ENCODE results near the gene GMDS.
A peak's percentile ranks its signal among the peaks of the same experiment; 100 is the strongest.

The GMDS gene

DNA sequence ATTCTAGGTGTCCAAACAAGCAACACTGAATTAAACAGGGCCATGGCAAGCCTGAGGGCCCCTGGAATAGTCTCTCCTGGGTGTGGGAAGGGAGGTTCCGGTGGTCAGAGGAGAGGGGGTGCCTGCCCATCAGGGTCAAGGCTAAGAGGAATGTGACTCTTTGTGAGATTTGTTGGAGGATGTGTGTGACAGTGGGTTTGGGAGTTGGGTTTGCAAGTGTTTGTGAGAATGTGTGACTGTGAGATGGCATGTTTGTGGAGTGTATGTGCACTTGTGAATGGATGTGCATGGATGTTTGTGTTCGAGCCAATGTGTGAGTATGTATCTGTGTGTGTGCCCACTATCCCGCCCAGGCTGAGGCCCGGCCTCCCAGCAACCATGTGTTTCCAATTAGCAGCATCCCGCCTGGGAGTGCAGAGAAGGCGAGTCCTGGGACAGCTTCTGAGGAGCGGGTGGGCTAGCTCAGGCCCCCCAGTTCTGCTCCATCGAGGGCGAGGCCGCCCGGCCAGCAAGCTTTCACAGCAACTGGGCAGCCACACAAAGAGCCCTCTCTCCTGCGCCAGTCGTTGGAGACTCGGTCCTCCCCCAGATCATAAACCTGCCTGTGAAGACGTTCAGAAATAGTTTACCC, 623.1 kb downstream of the GMDS start:
- TF ChIP-seq, protein P1, sequence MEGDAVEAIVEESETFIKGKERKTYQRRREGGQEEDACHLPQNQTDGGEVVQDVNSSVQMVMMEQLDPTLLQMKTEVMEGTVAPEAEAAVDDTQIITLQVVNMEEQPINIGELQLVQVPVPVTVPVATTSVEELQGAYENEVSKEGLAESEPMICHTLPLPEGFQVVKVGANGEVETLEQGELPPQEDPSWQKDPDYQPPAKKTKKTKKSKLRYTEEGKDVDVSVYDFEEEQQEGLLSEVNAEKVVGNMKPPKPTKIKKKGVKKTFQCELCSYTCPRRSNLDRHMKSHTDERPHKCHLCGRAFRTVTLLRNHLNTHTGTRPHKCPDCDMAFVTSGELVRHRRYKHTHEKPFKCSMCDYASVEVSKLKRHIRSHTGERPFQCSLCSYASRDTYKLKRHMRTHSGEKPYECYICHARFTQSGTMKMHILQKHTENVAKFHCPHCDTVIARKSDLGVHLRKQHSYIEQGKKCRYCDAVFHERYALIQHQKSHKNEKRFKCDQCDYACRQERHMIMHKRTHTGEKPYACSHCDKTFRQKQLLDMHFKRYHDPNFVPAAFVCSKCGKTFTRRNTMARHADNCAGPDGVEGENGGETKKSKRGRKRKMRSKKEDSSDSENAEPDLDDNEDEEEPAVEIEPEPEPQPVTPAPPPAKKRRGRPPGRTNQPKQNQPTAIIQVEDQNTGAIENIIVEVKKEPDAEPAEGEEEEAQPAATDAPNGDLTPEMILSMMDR (IDR thresholded peaks at IDR 0.05), result no peak
- peak; percentile 67 to 83 for DNase-seq
- Histone ChIP-seq H3K9me3 (no peaks in the 10 kb centered on the region), H3K4me1 (peaks cover 0 to 58% (median 35%) of the 10 kb centered on the region in 4 donors), H3K27ac (peak overlapping the region; percentile 91 to 98), H3K27me3 (no peaks in the 10 kb centered on the region), H3K4me3 (peak overlapping the region; percentile 91 to 93), H3K36me3 (peaks cover 0 to 8% (median 0%) of the 10 kb centered on the region in 3 donors)
- intact Hi-C loops (cut with DNase I; ENCODE audit: low total_unique reads), result no loop called here

DNA sequence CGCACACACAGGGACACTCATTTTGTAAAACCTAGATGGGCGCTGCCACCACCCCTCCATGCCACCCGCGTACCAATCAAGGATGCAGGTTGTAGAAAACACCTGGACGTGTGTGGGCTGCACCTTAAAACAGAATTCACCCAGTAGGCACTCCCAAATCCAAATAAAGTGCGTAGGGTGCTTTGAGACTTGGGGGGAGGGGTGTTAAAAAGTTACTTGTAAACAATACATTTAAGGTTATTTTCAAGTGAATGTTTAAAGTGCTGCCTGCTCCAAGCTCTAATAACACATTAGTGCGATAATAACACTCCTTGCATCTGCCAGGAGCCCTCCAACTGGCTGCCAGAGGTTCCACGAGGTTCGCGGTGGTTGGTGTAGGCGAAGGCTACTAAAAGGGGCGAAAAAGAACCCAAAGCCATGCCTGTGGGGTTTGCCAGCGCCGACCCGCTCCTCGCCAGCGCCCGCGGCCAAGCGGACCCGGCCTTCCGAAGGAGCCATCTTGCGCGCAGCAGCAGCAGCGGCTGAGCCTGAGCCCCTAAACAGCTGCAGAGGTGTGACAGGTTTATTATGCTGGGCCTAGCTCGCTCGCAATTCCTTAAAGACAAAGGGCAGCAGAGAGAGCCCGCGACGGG, 624.2 kb downstream of the GMDS start:
- DNase-seq, result peak in 1 of 2 donors; percentile 65
- H3K27me3 ChIP-seq, result no peaks in the 10 kb centered on the region
- H3K27ac ChIP-seq, result peak overlapping the region; percentile 91 to 98

DNA sequence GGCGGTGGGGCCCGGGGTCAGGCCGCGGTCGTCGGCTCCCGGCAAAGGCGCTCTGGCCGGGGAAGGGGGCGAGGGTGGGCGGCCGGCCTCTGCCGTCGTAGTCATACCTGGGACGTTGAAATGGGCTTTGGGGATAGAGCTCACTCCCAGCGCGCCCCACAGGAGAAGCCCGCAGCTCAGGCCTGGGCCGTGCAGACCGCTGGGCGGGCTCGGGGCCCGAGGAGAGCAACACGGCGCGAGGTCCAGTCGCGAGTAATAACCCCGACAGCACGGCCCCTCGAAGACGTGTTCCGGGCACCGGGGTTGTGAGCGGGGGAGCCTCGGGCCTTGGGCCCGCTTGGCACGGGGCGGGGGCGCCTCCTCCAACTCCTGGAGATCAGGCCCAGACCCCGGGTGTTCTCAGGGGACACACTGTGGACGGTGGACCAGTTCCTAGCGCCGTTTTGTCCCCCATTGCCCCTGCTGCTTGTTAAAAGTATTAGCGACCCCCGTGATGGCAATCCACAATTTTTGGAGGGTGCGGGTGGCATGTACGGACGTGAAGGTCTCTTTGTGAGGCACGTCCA, 624.8 kb downstream of the GMDS start:
- Histone ChIP-seq H3K27me3 (no peaks in the 10 kb centered on the region), H3K4me1 (peaks cover 0 to 51% (median 27%) of the 10 kb centered on the region in 4 donors), H3K27ac (peak overlapping the region; percentile 91 to 98), H3K4me3 (peak overlapping the region; percentile 91 to 93), H3K36me3 (peaks cover 0 to 8% (median 0%) of the 10 kb centered on the region in 3 donors), H3K9me3 (no peaks in the 10 kb centered on the region)
- TF ChIP-seq, protein P1 (IDR thresholded peaks at IDR 0.05), result no peak
- intact Hi-C loops (cut with DNase I; ENCODE audit: low total_unique reads), result no loop called here
- peak in 1 of 2 donors; percentile 71 for DNase-seq

More for the DNA sequence above, 624.2 kb downstream of the GMDS start:
- peak overlapping the region; percentile 91 to 93 for H3K4me3 ChIP-seq
- H3K9me3 ChIP-seq, result no peaks in the 10 kb centered on the region
- peaks cover 0 to 8% (median 0%) of the 10 kb centered on the region in 3 donors for H3K36me3 ChIP-seq
- intact Hi-C loops (cut with DNase I; ENCODE audit: low total_unique reads), result no loop called here
- TF ChIP-seq, protein P1 (IDR thresholded peaks at IDR 0.05), result no peak
- H3K4me1 ChIP-seq, result peaks cover 0 to 51% (median 27%) of the 10 kb centered on the region in 4 donors

DNA sequence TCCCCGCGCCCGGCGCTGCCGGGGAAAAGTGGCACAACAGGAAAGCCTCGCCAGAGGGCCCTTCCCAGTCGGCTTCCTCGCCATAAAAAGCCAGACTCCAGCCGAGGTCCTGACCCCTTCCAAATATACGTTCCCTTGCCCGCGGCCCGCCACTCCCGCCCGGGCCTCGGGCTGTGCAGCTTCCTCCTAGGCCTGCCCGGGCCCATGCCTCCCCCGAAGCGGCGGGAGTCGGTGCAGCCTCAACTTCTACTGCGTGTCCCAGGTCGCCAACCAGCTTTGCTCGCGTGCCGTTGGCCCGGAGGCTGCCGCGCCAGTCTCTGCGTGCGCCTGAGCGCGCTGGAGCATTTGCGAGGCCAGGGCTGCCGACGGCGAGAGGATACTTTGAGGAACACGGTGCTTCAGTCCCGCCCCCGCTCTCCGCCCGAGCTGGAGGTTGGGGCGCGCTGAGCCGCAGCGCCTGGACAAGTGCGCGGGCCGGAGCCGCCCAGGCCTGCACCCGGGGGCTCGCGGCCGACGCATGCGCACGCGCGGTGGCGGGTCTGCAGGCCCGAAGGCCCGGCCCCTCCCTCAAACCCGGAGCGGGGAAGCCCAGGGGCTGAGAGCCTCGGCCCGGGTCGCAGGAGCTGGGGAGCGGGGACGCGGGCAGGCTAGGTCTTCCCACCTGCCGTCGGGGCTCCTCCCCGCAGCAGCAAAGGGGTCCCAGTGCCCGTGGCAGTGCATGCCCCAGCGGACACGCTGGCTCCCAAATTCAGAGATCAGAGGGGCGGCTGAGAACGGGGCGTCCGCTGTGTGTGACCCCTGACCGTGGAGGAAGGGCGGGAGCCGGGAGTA, 625.5 kb downstream of the GMDS start:
- intact Hi-C loops (cut with DNase I; ENCODE audit: low total_unique reads), result loop anchor here (2.0 to 5.0 kb wide), 3 partner anchors 72 to 481 kb away; no protein-coding TSS in a partner anchor
- no peaks in the 10 kb centered on the region for H3K9me3 ChIP-seq
- peaks cover 0 to 11% (median 0%) of the 10 kb centered on the region in 3 donors for H3K36me3 ChIP-seq
- TF ChIP-seq, protein P1 (IDR thresholded peaks at IDR 0.05), result no peak
- H3K27ac ChIP-seq, result peak overlapping the region; percentile 91 to 98
- peaks cover 0 to 51% (median 27%) of the 10 kb centered on the region in 4 donors for H3K4me1 ChIP-seq
- H3K4me3 ChIP-seq, result peak overlapping the region; percentile 91 to 93
- DNase-seq, result peak; percentile 47 to 86
- H3K27me3 ChIP-seq, result no peaks in the 10 kb centered on the region

DNA sequence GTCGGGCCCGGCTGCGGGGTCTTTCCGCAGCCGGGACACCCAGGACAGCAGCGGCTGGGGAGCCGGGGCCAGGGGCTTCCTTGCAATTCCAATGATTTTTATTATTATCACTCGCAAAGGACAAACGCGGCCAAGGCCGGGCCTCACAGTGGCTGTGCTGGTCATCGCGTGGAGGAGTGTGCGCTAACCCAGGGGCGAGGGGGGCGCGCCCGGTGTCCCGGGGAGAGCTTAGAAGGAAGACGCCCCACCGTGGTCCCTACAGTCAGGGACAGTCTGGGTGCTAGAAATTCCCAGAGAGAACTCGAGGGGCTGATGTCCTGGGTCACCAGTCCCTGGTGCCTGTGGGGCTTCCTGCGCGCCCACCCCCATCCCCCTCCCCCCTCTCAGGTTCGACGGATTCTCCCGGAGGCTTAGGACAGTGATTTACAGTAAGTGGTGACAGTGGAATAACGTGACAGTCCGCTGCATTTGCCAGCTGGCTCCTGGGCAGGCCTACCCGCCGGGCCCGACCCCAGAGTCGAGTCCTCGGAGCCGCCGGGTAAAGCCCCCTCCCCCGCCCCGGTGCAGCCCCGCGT, 626.2 kb downstream of the GMDS start:
- intact Hi-C loops (cut with DNase I; ENCODE audit: low total_unique reads), result loop anchor here (2.0 to 5.0 kb wide), 3 partner anchors 73 to 482 kb away; no protein-coding TSS in a partner anchor
- peak in 1 of 2 donors; percentile 76 for DNase-seq
- Histone ChIP-seq H3K9me3 (no peaks in the 10 kb centered on the region), H3K4me1 (peaks cover 0 to 51% (median 27%) of the 10 kb centered on the region in 4 donors), H3K27ac (peak overlapping the region; percentile 91 to 98), H3K4me3 (peak overlapping the region; percentile 91 to 93), H3K36me3 (peaks cover 4 to 18% (median 5%) of the 10 kb centered on the region in 3 donors), H3K27me3 (no peaks in the 10 kb centered on the region)
- TF ChIP-seq, protein P1 (IDR thresholded peaks at IDR 0.05), result no peak

All from tibial artery (tissue), 4 donors.